Activated naive CD8-positive, alpha-beta T cell (primary cell): ENCODE data around the gene HIPK2.

Experiments used
- H3K27ac Mint-ChIP-seq: one replicate; pipeline ENCODE4 v1.8.0; 2021; ENCODE audit warnings: mixed read lengths
- H3K27me3 Mint-ChIP-seq: one replicate; pipeline ENCODE4 v1.8.0; 2021; ENCODE audit warnings: mixed read lengths
- H3K36me3 Mint-ChIP-seq: one replicate; pipeline ENCODE4 v1.8.0; 2021; ENCODE audit warnings: mixed read lengths
- H3K4me1 Mint-ChIP-seq: one replicate; pipeline ENCODE4 v1.8.0; 2021; ENCODE audit warnings: low read depth, mixed read lengths
- H3K4me3 Mint-ChIP-seq: one replicate; pipeline ENCODE4 v1.8.0; 2021; ENCODE audit warnings: mild to moderate bottlenecking, mixed read lengths
- H3K9me3 Mint-ChIP-seq: one replicate; pipeline ENCODE4 v1.8.0; 2021; ENCODE audit warnings: low read depth, mixed read lengths

The HIPK2 gene

GRCh38 chr7:139698278-139698677 lies 79.5 kb downstream of the HIPK2 start:
- Mint-ChIP-seq H3K27ac (no peak overlapping the region), H3K9me3 (no peaks in the 10 kb centered on the region), H3K27me3 (no peaks in the 10 kb centered on the region), H3K36me3 (peaks cover 13% of the 10 kb centered on the region), H3K4me1 (peaks cover 28% of the 10 kb centered on the region), H3K4me3 (no peak overlapping the region)

- Mint-ChIP-seq H3K27me3 (no peaks in the 10 kb centered on the region), H3K4me3 (no peak overlapping the region), H3K36me3 (peaks cover 13% of the 10 kb centered on the region), H3K27ac (peak overlapping the region; percentile 55), H3K4me1 (peaks cover 28% of the 10 kb centered on the region), H3K9me3 (no peaks in the 10 kb centered on the region)
These were observed 80.7 kb downstream of the HIPK2 start for GRCh38 chr7:139697056-139697455.

- Mint-ChIP-seq H3K4me3 (no peak overlapping the region), H3K27me3 (no peaks in the 10 kb centered on the region), H3K36me3 (peaks cover 13% of the 10 kb centered on the region), H3K27ac (peak overlapping the region; percentile 36), H3K9me3 (no peaks in the 10 kb centered on the region), H3K4me1 (peaks cover 28% of the 10 kb centered on the region)
These were observed 81.2 kb downstream of the HIPK2 start for GRCh38 chr7:139696552-139696951.

GRCh38 chr7:139695588-139695987 lies 82.2 kb downstream of the HIPK2 start:
- no peaks in the 10 kb centered on the region for H3K9me3 Mint-ChIP-seq
- H3K4me3 Mint-ChIP-seq, result no peak overlapping the region
- H3K27me3 Mint-ChIP-seq, result no peaks in the 10 kb centered on the region
- peaks cover 28% of the 10 kb centered on the region for H3K4me1 Mint-ChIP-seq
- H3K36me3 Mint-ChIP-seq, result peaks cover 13% of the 10 kb centered on the region
- H3K27ac Mint-ChIP-seq, result no peak overlapping the region

DNA sequence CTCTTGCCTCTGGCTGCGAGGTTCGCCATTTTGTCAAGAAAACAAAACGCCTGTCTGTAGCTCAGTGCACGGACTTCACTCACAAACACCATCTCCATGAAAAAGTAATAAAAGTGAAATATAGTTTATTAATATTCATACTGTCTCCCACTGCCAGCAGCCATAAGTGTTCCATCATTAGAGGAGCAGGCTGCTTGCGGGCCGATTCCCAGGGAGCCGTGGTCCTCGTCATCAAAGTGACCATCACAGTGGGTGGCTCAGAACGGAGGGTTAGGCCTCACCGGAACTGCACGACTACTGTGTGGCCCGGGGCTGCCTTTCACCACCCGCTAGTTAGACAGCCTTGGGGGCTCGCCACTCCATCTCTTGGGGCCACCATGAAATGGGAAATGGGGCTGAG lies 82.7 kb downstream of the HIPK2 start:
- Mint-ChIP-seq H3K9me3 (no peaks in the 10 kb centered on the region), H3K4me3 (no peak overlapping the region), H3K4me1 (peaks cover 28% of the 10 kb centered on the region), H3K36me3 (peaks cover 13% of the 10 kb centered on the region), H3K27ac (no peak overlapping the region), H3K27me3 (no peaks in the 10 kb centered on the region)

GRCh38 chr7:139694389-139694676 lies 83.5 kb downstream of the HIPK2 start:
- peaks cover 16% of the 10 kb centered on the region for H3K36me3 Mint-ChIP-seq
- H3K4me1 Mint-ChIP-seq, result peaks cover 28% of the 10 kb centered on the region
- H3K27ac Mint-ChIP-seq, result peak overlapping the region; percentile 11
- no peaks in the 10 kb centered on the region for H3K27me3 Mint-ChIP-seq
- no peak overlapping the region for H3K4me3 Mint-ChIP-seq
- H3K9me3 Mint-ChIP-seq, result no peaks in the 10 kb centered on the region

DNA sequence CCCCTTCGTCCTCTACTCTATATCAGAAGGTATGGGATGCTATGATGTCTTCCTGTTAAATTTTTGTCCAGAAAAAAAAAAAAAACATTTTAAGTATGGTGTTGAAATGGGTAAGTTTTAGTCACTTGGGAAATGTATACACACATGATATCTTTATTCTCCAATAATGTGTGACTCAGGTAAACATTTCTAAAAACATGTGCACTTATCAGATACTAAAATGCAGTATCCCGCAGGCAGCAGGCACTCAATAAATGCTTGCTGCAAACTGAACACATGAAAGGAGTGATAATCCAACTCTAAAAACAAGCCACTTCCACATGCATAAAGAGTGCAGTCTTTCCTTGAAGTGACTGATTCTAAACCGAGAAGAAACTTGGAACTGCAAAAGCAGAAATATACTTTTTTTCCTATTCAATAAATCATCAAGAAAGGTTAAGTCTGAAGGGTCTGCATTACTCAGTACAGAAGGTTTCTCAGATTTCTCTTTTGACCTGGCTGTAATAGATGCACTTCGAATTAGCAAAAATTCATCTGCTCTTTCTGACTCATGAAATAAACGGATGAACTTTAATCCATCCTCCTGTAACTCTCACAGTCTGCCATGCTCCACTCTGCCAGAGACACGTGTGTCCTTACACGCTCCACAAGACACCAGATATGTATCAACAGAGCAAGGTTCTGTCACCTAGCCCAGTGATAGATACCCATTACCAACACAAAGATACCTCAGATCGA lies 84.0 kb downstream of the HIPK2 start:
- H3K4me1 Mint-ChIP-seq, result peaks cover 28% of the 10 kb centered on the region
- H3K27ac Mint-ChIP-seq, result no peak overlapping the region
- no peaks in the 10 kb centered on the region for H3K27me3 Mint-ChIP-seq

GRCh38 chr7:139692723-139693122 lies 85.1 kb downstream of the HIPK2 start:
- Mint-ChIP-seq H3K4me3 (no peak overlapping the region), H3K27ac (no peak overlapping the region), H3K27me3 (no peaks in the 10 kb centered on the region), H3K36me3 (peaks cover 19% of the 10 kb centered on the region), H3K4me1 (peaks cover 23% of the 10 kb centered on the region), H3K9me3 (no peaks in the 10 kb centered on the region)

More for the DNA sequence above, 84.0 kb downstream of the HIPK2 start:
- peaks cover 16% of the 10 kb centered on the region for H3K36me3 Mint-ChIP-seq
- no peak overlapping the region for H3K4me3 Mint-ChIP-seq
- H3K9me3 Mint-ChIP-seq, result no peaks in the 10 kb centered on the region

- H3K4me1 Mint-ChIP-seq, result peaks cover 15% of the 10 kb centered on the region
- no peak overlapping the region for H3K27ac Mint-ChIP-seq
- H3K4me3 Mint-ChIP-seq, result no peak overlapping the region
- H3K36me3 Mint-ChIP-seq, result peaks cover 24% of the 10 kb centered on the region
- peaks cover 5% of the 10 kb centered on the region for H3K9me3 Mint-ChIP-seq
- H3K27me3 Mint-ChIP-seq, result no peaks in the 10 kb centered on the region
These were observed 86.5 kb downstream of the HIPK2 start for GRCh38 chr7:139691253-139691781.

GRCh38 chr7:139687980-139688632 lies 89.7 kb downstream of the HIPK2 start:
- Mint-ChIP-seq H3K27me3 (no peaks in the 10 kb centered on the region), H3K4me3 (no peak overlapping the region), H3K9me3 (peaks cover 10% of the 10 kb centered on the region), H3K27ac (no peak overlapping the region), H3K4me1 (peaks cover 17% of the 10 kb centered on the region), H3K36me3 (peaks cover 26% of the 10 kb centered on the region)

DNA sequence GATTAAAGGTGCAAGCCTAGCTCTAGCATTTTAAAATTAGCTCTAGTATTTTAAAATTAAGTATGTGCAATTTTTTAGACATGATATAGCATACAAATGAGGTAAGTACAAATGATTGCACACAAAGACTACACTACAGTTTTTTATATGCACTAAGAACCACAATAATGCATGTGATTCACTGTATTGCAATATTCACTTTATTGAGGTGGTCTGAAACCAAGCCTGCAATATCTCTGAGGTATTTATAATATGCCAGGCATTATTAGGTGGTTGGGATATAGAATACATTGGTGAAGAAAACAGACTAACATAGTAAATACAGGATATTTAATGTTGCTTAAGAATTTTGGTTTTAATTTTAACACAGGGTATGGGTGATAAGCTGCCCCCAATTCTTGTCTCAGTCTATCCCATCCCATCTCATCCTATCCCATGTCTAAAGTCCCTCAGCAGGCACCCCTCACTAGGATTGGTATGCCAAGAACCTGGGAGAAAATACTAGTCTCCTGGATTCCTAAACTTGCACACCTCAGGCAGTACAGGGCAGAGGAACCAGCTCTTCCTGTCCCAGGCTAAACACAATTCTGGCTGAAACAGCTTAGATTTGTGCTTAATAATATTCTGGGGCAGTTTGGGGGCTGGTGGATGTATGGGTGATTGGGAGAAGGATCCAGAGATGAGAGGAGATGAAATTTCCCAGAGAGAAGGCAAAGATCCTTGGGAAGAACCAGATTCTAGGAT lies 90.4 kb downstream of the HIPK2 start:
- H3K27ac Mint-ChIP-seq, result no peak overlapping the region
- peaks cover 24% of the 10 kb centered on the region for H3K4me1 Mint-ChIP-seq
- H3K36me3 Mint-ChIP-seq, result peaks cover 26% of the 10 kb centered on the region
- no peaks in the 10 kb centered on the region for H3K27me3 Mint-ChIP-seq
- H3K4me3 Mint-ChIP-seq, result no peak overlapping the region
- H3K9me3 Mint-ChIP-seq, result peaks cover 10% of the 10 kb centered on the region

GRCh38 chr7:139683137-139683921 lies 94.5 kb downstream of the HIPK2 start:
- Mint-ChIP-seq H3K36me3 (peaks cover 22% of the 10 kb centered on the region), H3K27me3 (no peaks in the 10 kb centered on the region), H3K27ac (no peak overlapping the region), H3K4me1 (peaks cover 49% of the 10 kb centered on the region), H3K9me3 (peaks cover 10% of the 10 kb centered on the region), H3K4me3 (no peak overlapping the region)

GRCh38 chr7:139682136-139683013 lies 95.4 kb downstream of the HIPK2 start:
- H3K4me3 Mint-ChIP-seq, result peak overlapping the region; percentile 46
- H3K27me3 Mint-ChIP-seq, result no peaks in the 10 kb centered on the region
- H3K27ac Mint-ChIP-seq, result peak overlapping the region; percentile 93
- H3K4me1 Mint-ChIP-seq, result peaks cover 49% of the 10 kb centered on the region
- peaks cover 19% of the 10 kb centered on the region for H3K36me3 Mint-ChIP-seq
- peaks cover 10% of the 10 kb centered on the region for H3K9me3 Mint-ChIP-seq

GRCh38 chr7:139681812-139682135 lies 96.0 kb downstream of the HIPK2 start:
- peak overlapping the region; percentile 46 for H3K4me3 Mint-ChIP-seq
- peak overlapping the region; percentile 93 for H3K27ac Mint-ChIP-seq
- H3K9me3 Mint-ChIP-seq, result peaks cover 9% of the 10 kb centered on the region
- no peaks in the 10 kb centered on the region for H3K27me3 Mint-ChIP-seq
- peaks cover 48% of the 10 kb centered on the region for H3K4me1 Mint-ChIP-seq
- peaks cover 18% of the 10 kb centered on the region for H3K36me3 Mint-ChIP-seq
